ENCODE data around the gene PRKG2.

Gene PRKG2

DNA sequence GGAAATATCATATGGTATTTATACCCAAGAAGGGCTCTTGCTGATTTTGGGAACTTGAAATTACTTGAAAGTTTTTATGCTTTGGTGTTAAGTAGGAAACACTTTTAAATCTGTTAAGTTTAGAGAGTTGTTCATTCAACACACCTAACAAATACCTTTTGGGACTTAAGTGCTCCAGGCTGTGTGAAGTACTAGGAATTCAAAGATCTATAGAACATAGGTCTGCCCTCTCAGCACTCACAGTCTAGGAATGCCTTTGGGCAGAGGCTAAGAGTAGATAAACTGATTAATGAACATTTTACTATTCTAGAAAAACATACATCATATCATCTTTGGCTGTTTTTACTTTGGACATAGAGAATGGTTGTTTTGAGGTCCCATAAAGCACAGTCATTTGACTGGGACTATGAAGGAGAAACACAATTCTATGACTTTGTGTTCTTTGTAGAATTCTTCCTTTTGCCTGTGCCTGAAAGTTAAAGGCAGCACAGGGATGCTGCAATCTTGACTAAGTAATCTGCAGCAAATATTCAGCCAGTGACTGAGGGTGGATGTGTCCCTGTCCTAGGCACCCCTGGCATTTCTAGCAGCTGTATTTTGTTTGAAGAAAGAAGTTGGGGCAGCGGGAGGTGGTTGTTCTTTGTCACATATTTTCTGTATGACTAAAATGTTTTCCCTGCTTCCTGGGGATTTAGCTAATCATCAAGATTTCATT lies 176.2 kb downstream of the PRKG2 start:
- DNase-seq (ENCODE audit: low read depth) = no peak

Measured in HS-27A (cell line).